ENCODE data around the gene EDEM3. TPM values are rescaled to one million over a fixed set of nuclear protein-coding genes. Genes with fewer than 3 reads are reported as not detected.

Gene EDEM3
- total RNA-seq, 1 donor from 2014 or later: 24.1 TPM

DNA sequence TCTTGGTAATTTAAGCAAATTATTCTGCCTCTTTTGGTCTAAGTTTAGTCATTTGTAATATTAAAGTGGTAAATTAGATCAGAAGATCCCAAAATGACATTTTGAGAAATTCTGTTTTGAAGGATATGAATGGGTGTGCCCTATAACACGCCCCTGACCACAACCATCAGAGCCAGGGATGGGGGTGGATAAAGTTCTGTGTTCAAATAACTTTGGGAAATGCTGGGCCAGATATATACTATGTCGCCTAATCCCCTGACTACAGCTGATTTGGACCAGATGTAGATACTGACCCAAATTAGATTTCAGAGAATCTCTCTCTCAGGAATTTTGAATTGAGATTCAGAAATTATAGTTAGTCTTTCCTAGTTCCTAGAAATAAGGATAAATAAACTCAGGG lies 21.2 kb upstream of the EDEM3 start:
- DNase-seq (ENCODE audit: extremely low spot score in 2 of 2): no peak
- Histone ChIP-seq H3K36me3 (no peaks in the 10 kb centered on the region), H3K4me3 (no peak overlapping the region), H3K27me3 (no peaks in the 10 kb centered on the region), H3K9me3 (no peaks in the 10 kb centered on the region), H3K27ac (no peak overlapping the region), H3K4me1 (no peaks in the 10 kb centered on the region)
- TF ChIP-seq, protein P1, sequence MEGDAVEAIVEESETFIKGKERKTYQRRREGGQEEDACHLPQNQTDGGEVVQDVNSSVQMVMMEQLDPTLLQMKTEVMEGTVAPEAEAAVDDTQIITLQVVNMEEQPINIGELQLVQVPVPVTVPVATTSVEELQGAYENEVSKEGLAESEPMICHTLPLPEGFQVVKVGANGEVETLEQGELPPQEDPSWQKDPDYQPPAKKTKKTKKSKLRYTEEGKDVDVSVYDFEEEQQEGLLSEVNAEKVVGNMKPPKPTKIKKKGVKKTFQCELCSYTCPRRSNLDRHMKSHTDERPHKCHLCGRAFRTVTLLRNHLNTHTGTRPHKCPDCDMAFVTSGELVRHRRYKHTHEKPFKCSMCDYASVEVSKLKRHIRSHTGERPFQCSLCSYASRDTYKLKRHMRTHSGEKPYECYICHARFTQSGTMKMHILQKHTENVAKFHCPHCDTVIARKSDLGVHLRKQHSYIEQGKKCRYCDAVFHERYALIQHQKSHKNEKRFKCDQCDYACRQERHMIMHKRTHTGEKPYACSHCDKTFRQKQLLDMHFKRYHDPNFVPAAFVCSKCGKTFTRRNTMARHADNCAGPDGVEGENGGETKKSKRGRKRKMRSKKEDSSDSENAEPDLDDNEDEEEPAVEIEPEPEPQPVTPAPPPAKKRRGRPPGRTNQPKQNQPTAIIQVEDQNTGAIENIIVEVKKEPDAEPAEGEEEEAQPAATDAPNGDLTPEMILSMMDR (IDR thresholded peaks at IDR 0.05): no peak
- no peak for TF ChIP-seq POLR2A (IDR thresholded peaks at IDR 0.05)
- TF ChIP-seq POLR2AphosphoS5 (IDR thresholded peaks at IDR 0.05; ENCODE audit: insufficient read depth in 1 of 2, low read depth in 1 of 2): no peak
- intact Hi-C loops (cut with DNase I): no loop called here

DNA sequence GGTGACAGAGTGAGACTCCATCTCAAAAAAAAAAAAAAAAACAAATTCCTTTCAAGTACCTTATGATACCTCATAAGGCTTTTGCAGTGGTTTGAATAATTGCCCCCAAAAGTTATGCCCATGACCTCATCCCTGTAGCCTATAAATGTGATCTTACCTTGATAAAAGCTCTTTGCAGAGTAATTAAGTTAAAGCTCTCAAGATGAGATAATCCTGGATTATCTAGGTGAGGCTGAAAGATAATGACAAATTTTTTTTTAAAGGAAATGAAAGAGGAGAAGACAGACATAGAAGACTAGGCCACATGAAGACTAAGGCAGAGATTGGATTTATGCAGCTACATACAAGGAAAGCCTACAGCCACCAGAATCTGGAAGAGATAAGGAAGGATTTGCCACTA lies 20.7 kb upstream of the EDEM3 start:
- H3K36me3 ChIP-seq: no peaks in the 10 kb centered on the region
- no peak for DNase-seq (ENCODE audit: extremely low spot score in 2 of 2)
- no peak overlapping the region for H3K27ac ChIP-seq
- TF ChIP-seq, protein P1 (IDR thresholded peaks at IDR 0.05): no peak
- no peak for TF ChIP-seq POLR2AphosphoS5 (IDR thresholded peaks at IDR 0.05; ENCODE audit: insufficient read depth in 1 of 2, low read depth in 1 of 2)
- no peak for TF ChIP-seq POLR2A (IDR thresholded peaks at IDR 0.05)
- intact Hi-C loops (cut with DNase I): no loop called here
- no peak overlapping the region for H3K4me3 ChIP-seq
- no peaks in the 10 kb centered on the region for H3K9me3 ChIP-seq
- H3K4me1 ChIP-seq: no peaks in the 10 kb centered on the region
- H3K27me3 ChIP-seq: no peaks in the 10 kb centered on the region

DNA sequence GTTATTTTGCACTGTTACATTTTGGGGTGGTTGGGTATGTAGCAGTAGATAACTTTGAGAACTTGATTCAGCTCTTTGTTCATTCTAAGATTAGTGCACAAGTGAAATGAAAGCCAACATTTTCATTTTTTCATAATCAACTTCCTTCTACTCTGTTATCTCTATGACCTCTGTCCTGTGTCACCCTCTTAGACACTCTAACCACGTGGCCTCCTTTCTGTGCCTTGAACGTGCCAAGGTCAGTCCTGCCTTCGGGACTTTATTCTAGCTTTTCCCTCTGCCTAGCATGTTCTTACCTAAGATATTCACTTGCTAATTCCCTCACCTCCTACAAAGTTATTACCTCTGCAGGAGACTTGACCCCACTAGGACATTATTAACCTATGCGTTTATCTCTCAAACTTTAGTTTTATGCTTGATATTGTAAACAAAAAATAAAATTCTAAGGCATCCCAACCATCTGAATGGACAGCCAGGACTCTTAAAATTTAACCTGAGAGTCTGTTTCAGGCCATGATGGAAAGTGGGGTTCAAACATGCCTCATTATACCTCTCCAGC lies 19.2 kb upstream of the EDEM3 start:
- Histone ChIP-seq H3K27me3 (no peaks in the 10 kb centered on the region), H3K4me1 (no peaks in the 10 kb centered on the region), H3K27ac (no peak overlapping the region), H3K9me3 (no peaks in the 10 kb centered on the region), H3K36me3 (no peaks in the 10 kb centered on the region), H3K4me3 (no peak overlapping the region)
- intact Hi-C loops (cut with DNase I): no loop called here
- TF ChIP-seq POLR2AphosphoS5 (IDR thresholded peaks at IDR 0.05; ENCODE audit: insufficient read depth in 1 of 2, low read depth in 1 of 2): no peak
- no peak for TF ChIP-seq POLR2A (IDR thresholded peaks at IDR 0.05)
- TF ChIP-seq, protein P1 (IDR thresholded peaks at IDR 0.05): no peak
- DNase-seq (ENCODE audit: extremely low spot score in 2 of 2): no peak

DNA sequence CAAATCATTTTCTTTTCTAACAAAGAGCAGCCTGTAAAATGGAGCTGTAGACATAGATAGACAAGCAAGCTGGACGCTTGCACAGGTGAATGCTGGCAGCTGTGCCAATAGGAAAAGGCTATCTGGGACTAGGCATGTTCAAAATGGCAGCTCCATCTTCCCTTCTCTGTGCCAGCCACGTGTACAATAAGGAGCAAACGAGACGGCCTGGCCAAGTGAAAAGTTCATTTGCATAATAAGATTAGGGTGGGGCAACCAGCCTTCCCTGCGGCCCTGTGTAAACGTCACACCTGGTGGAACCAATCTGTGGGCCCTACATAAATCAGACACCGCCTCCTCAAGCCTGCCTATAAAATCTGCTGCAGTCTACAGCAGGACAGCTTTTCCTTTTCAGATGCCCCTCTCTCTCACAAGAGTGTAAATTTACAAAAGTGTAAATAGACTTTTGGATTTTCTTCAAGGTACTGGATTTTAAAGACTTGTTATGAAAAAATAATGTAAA lies 16.6 kb upstream of the EDEM3 start:
- Histone ChIP-seq H3K27ac (no peak overlapping the region), H3K27me3 (no peaks in the 10 kb centered on the region), H3K9me3 (no peaks in the 10 kb centered on the region), H3K36me3 (no peaks in the 10 kb centered on the region), H3K4me1 (no peaks in the 10 kb centered on the region), H3K4me3 (no peak overlapping the region)
- DNase-seq (ENCODE audit: extremely low spot score in 2 of 2): no peak
- intact Hi-C loops (cut with DNase I): no loop called here
- TF ChIP-seq POLR2AphosphoS5 (IDR thresholded peaks at IDR 0.05; ENCODE audit: insufficient read depth in 1 of 2, low read depth in 1 of 2) (no peak), POLR2A (IDR thresholded peaks at IDR 0.05) (no peak)
- TF ChIP-seq, protein P1 (IDR thresholded peaks at IDR 0.05): no peak

DNA sequence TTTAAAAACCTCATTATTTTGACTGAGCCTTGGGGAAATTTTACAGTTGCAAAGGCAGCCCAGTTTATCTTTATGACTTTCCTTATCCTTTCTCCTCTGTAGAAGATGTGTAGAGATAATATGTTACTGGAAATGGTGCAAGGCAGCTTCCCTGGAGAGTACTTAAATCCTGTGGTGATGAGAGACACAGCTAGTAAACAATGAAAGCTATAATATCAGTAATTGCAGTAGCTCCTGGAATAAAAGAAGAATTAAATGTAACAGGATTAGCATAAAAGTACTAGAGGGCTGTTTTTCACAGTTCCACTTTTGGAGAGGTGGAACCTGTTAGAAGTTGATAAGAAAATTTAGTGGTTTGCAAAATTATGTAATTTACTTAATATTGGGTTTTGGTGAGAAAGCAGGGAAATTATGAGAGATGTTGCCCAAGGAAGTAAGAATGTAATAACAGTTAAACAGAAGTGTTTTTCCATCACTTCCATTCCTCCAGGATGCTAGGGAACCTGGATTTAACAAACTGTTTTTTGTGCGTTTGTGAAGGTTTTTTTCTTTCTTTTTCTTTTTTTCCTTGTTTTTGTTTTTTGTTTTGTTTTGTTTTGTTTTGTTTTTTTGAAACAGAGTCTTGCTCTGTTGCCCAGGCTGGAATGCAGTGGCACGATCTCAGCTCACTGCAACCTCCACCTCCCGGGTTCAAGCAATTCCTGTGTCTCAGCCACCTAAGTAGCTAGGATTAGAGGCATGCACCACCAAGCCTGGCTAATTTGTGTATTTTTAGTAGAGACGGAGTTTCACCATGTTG lies 15.7 kb upstream of the EDEM3 start:
- H3K36me3 ChIP-seq: no peaks in the 10 kb centered on the region
- no peak for DNase-seq (ENCODE audit: extremely low spot score in 2 of 2)
- intact Hi-C loops (cut with DNase I): no loop called here
- no peak overlapping the region for H3K4me3 ChIP-seq
- TF ChIP-seq POLR2AphosphoS5 (IDR thresholded peaks at IDR 0.05; ENCODE audit: insufficient read depth in 1 of 2, low read depth in 1 of 2): no peak
- TF ChIP-seq, protein P1 (IDR thresholded peaks at IDR 0.05): no peak
- TF ChIP-seq POLR2A (IDR thresholded peaks at IDR 0.05): no peak
- no peaks in the 10 kb centered on the region for H3K27me3 ChIP-seq
- H3K9me3 ChIP-seq: no peaks in the 10 kb centered on the region
- H3K27ac ChIP-seq: no peak overlapping the region
- H3K4me1 ChIP-seq: no peaks in the 10 kb centered on the region

All from vagina (tissue), 2 donors.